ENCODE measurements around the gene SPATA31A6. TPM values are rescaled to one million over a fixed set of nuclear protein-coding genes. Genes with fewer than 3 reads are reported as not detected.

The SPATA31A6 gene
- not detected in 2 replicates for total RNA-seq

DNA sequence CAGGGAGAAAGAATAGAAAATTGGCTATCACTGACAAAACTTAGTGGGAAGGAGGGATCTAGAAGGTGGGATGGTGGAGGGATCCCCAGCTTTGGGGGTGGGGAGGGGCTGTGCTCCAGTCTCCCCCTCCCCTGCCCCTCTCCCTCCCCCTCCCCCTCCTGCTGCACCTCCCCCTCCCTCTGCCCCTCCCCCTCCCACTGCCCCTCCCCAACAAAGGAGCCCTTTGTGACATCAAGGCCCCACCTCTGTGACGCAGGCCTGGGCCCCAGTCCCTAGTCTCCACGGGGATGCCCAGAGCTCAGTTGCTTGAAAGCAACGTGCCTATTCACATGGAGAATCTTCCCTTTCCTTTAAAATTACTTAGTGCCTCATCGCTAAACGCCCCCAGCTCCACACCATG lies at the start of gene SPATA31A6:
Gene SPATA31A6, plus strand, starts transcription at position 301 of the 400 bp plus-strand sequence. Its CDS starts 29 bp downstream, at position 330.

Other genes with a start within 250 kb of the SPATA31A6 start
- gene CNTNAP3B, start 54.2 kb upstream of the SPATA31A6 start, total RNA-seq = 0.56 and 0.68 TPM in 2 replicates

Data from cardiac ventricle fibroblast (primary cell).